HCT116 (cell line): ENCODE measurements around the gene YY1. TPM values are rescaled to one million over a fixed set of nuclear protein-coding genes. Genes with fewer than 3 reads are reported as not detected.

Experiments used
- ATAC-seq: fragments of 200-7000 bp; cut with Tn5 transposase; 2 replicates; pipeline ENCODE4 v1.9.1; 2020; ENCODE audit warnings: mild to moderate bottlenecking, moderate library complexity
- Bru-seq: library from RNA; stranded (reverse); fragments of 400-500 nt; gene quantifications from one replicate; lab custom pipeline; 2021; lab: Mats Ljungman, UMichigan
- BruChase-seq, 2 experiments: library from RNA; stranded (reverse); fragments of 400-500 nt; gene quantifications; one replicate each; lab custom pipeline; 2021; lab: Mats Ljungman, UMichigan
- BruUV-seq: library from RNA; stranded (reverse); fragments of 400-500 nt; replicated peaks from 2 replicates; lab custom pipeline; 2021; lab: Mats Ljungman, UMichigan
- CTCF ChIA-PET: fragments of 300-600 bp; sonication (Branson Sonifier 250); formaldehyde crosslinking; loops from one replicate; lab custom pipeline; 2021; ENCODE audit warnings: antibody characterized with exemption; lab: Charles Lee
- POLR2A ChIA-PET: fragments of 300-600, 350-600 bp; sonication (Branson Sonifier 250); formaldehyde crosslinking; loops from one replicate; lab custom pipeline; 2021; ENCODE audit warnings: antibody characterized with exemption; lab: Charles Lee
- RAD21 ChIA-PET, 2 experiments: fragments of 300-600 bp; sonication (Branson Sonifier 250); formaldehyde crosslinking; loops; one replicate each; lab custom pipeline; 2023; ENCODE audit warnings: low total read pairs in 2 of 2; ENCODE audit not compliant: uncharacterized antibody in 2 of 2, unreplicated experiment in 2 of 2, low non-redundant PET in 1 of 2; lab: Charles Lee
- DNase-seq: peaks from one replicate; pipeline ENCODE4 v3.0.0-alpha.2; 2010; ENCODE audit warnings: low read depth, low spot score
- H2AFZ ChIP-seq: fragments of 200-600 bp; shearing (Covaris generic), sonication (generic); 2 replicates; pipeline ENCODE4 v1.6.1; 2017; ENCODE audit warnings: low read depth, mixed run types, mixed read lengths, antibody characterized with exemption, low read length; ENCODE audit not compliant: poor library complexity, severe bottlenecking
- H3K27ac ChIP-seq: 2 replicates; pipeline ENCODE4 v1.5.1; 2012; ENCODE audit warnings: low read depth, low read length
- H3K27me3 ChIP-seq: fragments of 200-600 bp; sonication (generic); 2 replicates; pipeline ENCODE4 v1.6.1; 2016; ENCODE audit warnings: mixed run types, low read length, mixed read lengths; ENCODE audit not compliant: insufficient read depth
- H3K36me3 ChIP-seq, 2 experiments: fragments of 200-500 bp in 1 of 2; fragments of 200-600 bp in 1 of 2; sonication (Bioruptor generic) in 1 of 2; sonication (generic) in 1 of 2; 2 replicates each; pipeline versions ENCODE4 v1.5.1 to v1.6.1; 2014 to 2016; ENCODE audit warnings: low read length in 2 of 2, inconsistent platforms in 1 of 2, mixed read lengths in 1 of 2, mixed run types in 1 of 2; ENCODE audit not compliant: insufficient read depth in 2 of 2, control insufficient read depth in 1 of 2
- H3K4me1 ChIP-seq, 2 experiments: fragments of 200-600 bp in 1 of 2; sonication (generic) in 1 of 2; 2 replicates each; pipeline versions ENCODE4 v1.5.1 to v1.6.1; 2012 to 2017; ENCODE audit warnings: low read length in 2 of 2, inconsistent platforms in 1 of 2, mild to moderate bottlenecking in 1 of 2, mixed read lengths in 1 of 2, mixed run types in 1 of 2, moderate library complexity in 1 of 2; ENCODE audit not compliant: insufficient read depth in 2 of 2, control insufficient read depth in 1 of 2
- H3K4me2 ChIP-seq: fragments of 200-600 bp; sonication (generic); 2 replicates; pipeline ENCODE4 v1.6.1; 2017; ENCODE audit warnings: mixed run types, low read length, mixed read lengths
- H3K4me3 ChIP-seq, 2 experiments: fragments of 200-600 bp in 1 of 2; sonication (generic) in 1 of 2; replicated peaks in 1 of 2; 2 replicates each; pipeline ENCODE4 v1.5.1; 2011 to 2016; ENCODE audit warnings: low read length in 2 of 2, control low read depth in 1 of 2, low read depth in 1 of 2, mild to moderate bottlenecking in 1 of 2, mixed read lengths in 1 of 2, mixed run types in 1 of 2
- H3K79me2 ChIP-seq: fragments of 200-600 bp; sonication (generic); 2 replicates; pipeline ENCODE4 v1.6.1; 2017; ENCODE audit warnings: mild to moderate bottlenecking, mixed run types, low read length, moderate library complexity, mixed read lengths; ENCODE audit not compliant: insufficient read depth
- H3K9ac ChIP-seq: fragments of 200-600 bp; sonication (generic); 2 replicates; pipeline ENCODE4 v1.6.1; 2016; ENCODE audit warnings: low read length, mixed read lengths
- H3K9me2 ChIP-seq: fragments of 200-600 bp; sonication (generic), shearing (Covaris generic); 2 replicates; pipeline ENCODE4 v1.6.1; 2017; ENCODE audit warnings: mixed run types, mild to moderate bottlenecking, moderate library complexity; ENCODE audit not compliant: insufficient read depth
- H3K9me3 ChIP-seq, 2 experiments: fragments of 200-500 bp in 1 of 2; fragments of 200-600 bp in 1 of 2; sonication (Bioruptor generic) in 1 of 2; sonication (generic) in 1 of 2; 2 replicates each; pipeline ENCODE4 v1.6.1; 2014 to 2017; ENCODE audit warnings: low read length in 2 of 2, mixed read lengths in 2 of 2, inconsistent platforms in 1 of 2, low read depth in 1 of 2, mild to moderate bottlenecking in 1 of 2, mixed run types in 1 of 2, moderate library complexity in 1 of 2; ENCODE audit not compliant: control insufficient read depth in 1 of 2, insufficient read depth in 1 of 2
- H4K20me1 ChIP-seq: fragments of 200-600 bp; sonication (generic), shearing (Covaris generic); 2 replicates; pipeline ENCODE4 v1.6.1; 2017; ENCODE audit warnings: mixed run types, mild to moderate bottlenecking, moderate library complexity; ENCODE audit not compliant: insufficient read depth
- CEBPB ChIP-seq: IDR thresholded peaks from 2 replicates; pipeline ENCODE4 v1.6.1; 2012; ENCODE audit warnings: low read depth
- CTCF ChIP-seq, 3 experiments: fragments of 200-600 bp in 1 of 3; sonication (generic) in 1 of 3; IDR thresholded peaks in 2 of 3; conservative IDR thresholded peaks in 1 of 3; 2 replicates each; pipeline ENCODE4 v1.5.1; 2012 to 2017; ENCODE audit warnings: low read depth in 2 of 3, low read length in 2 of 3, antibody characterized with exemption in 1 of 3, borderline replicate concordance in 1 of 3, control low read depth in 1 of 3, mild to moderate bottlenecking in 1 of 3, mixed read lengths in 1 of 3, mixed run types in 1 of 3, moderate library complexity in 1 of 3; ENCODE audit not compliant: insufficient read depth in 1 of 3
- EGR1 ChIP-seq: IDR thresholded peaks from 2 replicates; pipeline ENCODE4 v1.6.1; 2012; ENCODE audit warnings: low read depth
- EZH2phosphoT487 ChIP-seq: fragments of 200-600 bp; IDR thresholded peaks from 2 replicates; pipeline ENCODE4 v1.6.1; 2018; ENCODE audit warnings: antibody characterized with exemption, borderline replicate concordance
- POLR2AphosphoS5 ChIP-seq: IDR thresholded peaks from 2 replicates; pipeline ENCODE4 v1.6.1; 2011; ENCODE audit warnings: mild to moderate bottlenecking, low read depth, low read length, moderate library complexity
- RAD21 ChIP-seq: IDR thresholded peaks from 2 replicates; pipeline ENCODE4 v1.6.1; 2012; ENCODE audit warnings: low read depth, mild to moderate bottlenecking
- SIN3A ChIP-seq: IDR thresholded peaks from 2 replicates; pipeline ENCODE4 v1.6.1; 2012; ENCODE audit warnings: low read depth
- SP1 ChIP-seq: IDR thresholded peaks from 2 replicates; pipeline ENCODE4 v1.6.1; 2012; ENCODE audit warnings: low read depth
- SRF ChIP-seq: IDR thresholded peaks from 2 replicates; pipeline ENCODE4 v1.6.1; 2012; ENCODE audit warnings: low read depth
- TCF7L2 ChIP-seq: IDR thresholded peaks from 2 replicates; pipeline ENCODE4 v1.7.0; 2011; ENCODE audit warnings: borderline replicate concordance, inconsistent platforms; ENCODE audit not compliant: insufficient read depth, insufficient read length; ENCODE audit errors: extremely low read depth
- YY1 ChIP-seq: IDR thresholded peaks from 2 replicates; pipeline ENCODE4 v1.6.1; 2011; ENCODE audit warnings: low read length, low read depth, moderate library complexity, mild to moderate bottlenecking; ENCODE audit not compliant: insufficient replicate concordance; ENCODE audit errors: extremely low read depth
- ZBTB33 ChIP-seq: IDR thresholded peaks from 2 replicates; pipeline ENCODE4 v1.6.1; 2011; ENCODE audit warnings: mild to moderate bottlenecking, low read length, moderate library complexity; ENCODE audit not compliant: insufficient replicate concordance; ENCODE audit errors: extremely low read depth
- ZFX ChIP-seq: fragments of 450-650 bp; IDR thresholded peaks from 2 replicates; pipeline ENCODE4 v1.6.1; 2017
- ZNF274 ChIP-seq: fragments of 200-500 bp; sonication (Bioruptor generic); IDR thresholded peaks from 2 replicates; pipeline ENCODE4 v1.6.1; 2014; ENCODE audit warnings: mild to moderate bottlenecking, low read depth, low read length, inconsistent platforms
- intact Hi-C: fragments of 100-400 bp; cut with micrococcal nuclease; formaldehyde crosslinking; loops from 2 replicates; pipeline ENCODE4 v1.10.0; 2022
- long read RNA-seq: library from polyadenylated mRNA; unstranded; transcript quantifications from one replicate; pipeline ENCODE4 v2.0.0, GENCODE V29; 2021; ENCODE audit not compliant: unreplicated experiment
- polyA plus RNA-seq: library from polyadenylated mRNA; unstranded; fragments of >200 nt; gene quantifications from 2 replicates; pipeline ENCODE4 v1.2.1, GENCODE V29; 2012; ENCODE audit warnings: missing spikeins
- total RNA-seq: library from RNA; stranded (reverse); gene quantifications from one replicate; pipeline ENCODE4 v1.2.1, GENCODE V29; 2021; ENCODE audit not compliant: unreplicated experiment
- TF ChIP-seq, protein P1 (sequence below): IDR thresholded peaks from 2 replicates; pipeline ENCODE4 v1.6.1; 2012; ENCODE audit warnings: low read depth
- TF ChIP-seq, protein P2 (sequence below): IDR thresholded peaks from 2 replicates; pipeline ENCODE4 v1.6.1; 2012

The YY1 gene
- total RNA-seq (111 TPM), Bru-seq, nascent RNA (percentile 89 among the genes with signal in this experiment), BruChase-seq, experiment 1, labeled RNA remaining after a 6-hour chase (percentile 95 among the genes with signal in this experiment), BruChase-seq, experiment 2, labeled RNA remaining after a 2-hour chase (percentile 92 among the genes with signal in this experiment)
- polyA plus RNA-seq, result 37.0 and 40.0 TPM in 2 replicates
- long read RNA-seq, full-length matches to known transcripts, result 97 of 122 reads
- long read RNA-seq, partial matches to known transcripts, result 3 of 122 reads
- long read RNA-seq, other reads (novel, unspliced or antisense), result 22 of 122 reads

- Histone ChIP-seq H3K27ac (peak within 1 kb of the TSS; percentile 99), H3K9me3 (no peaks in the 10 kb centered on the region), H3K9ac (peak within 1 kb of the TSS; percentile 98), H3K4me2 (peak within 1 kb of the TSS; percentile 88), H3K4me1 (peaks cover 11 to 33% of the 10 kb centered on the region in 2 experiments), H4K20me1 (peaks cover 16% of the 10 kb centered on the region), H3K9me2 (no peaks in the 10 kb centered on the region), H3K27me3 (no peaks in the 10 kb centered on the region), H3K4me3 (peak within 1 kb of the TSS; percentile 88 to 98), H3K79me2 (peaks cover 89% of the 10 kb centered on the region), H3K36me3 (peaks cover 0 to 22% of the 10 kb centered on the region in 2 experiments; a peak in 2 of 4 replicates), H2AFZ (no peak within 1 kb of the TSS)
- peak; percentile 93 for DNase-seq
- CTCF ChIA-PET, result no interaction called here
- POLR2A ChIA-PET, result no interaction called here
- intact Hi-C loops, result loop anchor here (1.0 kb wide), 1 partner anchor 45 kb away; no protein-coding TSS in a partner anchor
- RAD21 ChIA-PET, result no interaction called here
- BruUV-seq, result no TSS peak
- ATAC-seq, result peak; percentile 86
- TF ChIP-seq CTCF (IDR thresholded peaks at IDR 0.05 in 2 of 3, conservative IDR thresholded peaks at IDR 0.05 in 1 of 3; ENCODE audit: borderline replicate concordance in 1 of 3, insufficient read depth in 1 of 3, low read depth in 2 of 3, low read length in 2 of 3), result no peak
- TF ChIP-seq EGR1, result peak; percentile 56; the same call in 1 of the 2 replicates
- TF ChIP-seq CEBPB, result no peak
- peak; percentile 65 for TF ChIP-seq SP1
- peak; percentile 24; the same call in 1 of the 2 replicates for TF ChIP-seq SIN3A
- peak; percentile 74 for TF ChIP-seq POLR2AphosphoS5
- peak; percentile 93 for TF ChIP-seq ZBTB33
- peak; percentile 23 for TF ChIP-seq TCF7L2
- TF ChIP-seq, protein P1, sequence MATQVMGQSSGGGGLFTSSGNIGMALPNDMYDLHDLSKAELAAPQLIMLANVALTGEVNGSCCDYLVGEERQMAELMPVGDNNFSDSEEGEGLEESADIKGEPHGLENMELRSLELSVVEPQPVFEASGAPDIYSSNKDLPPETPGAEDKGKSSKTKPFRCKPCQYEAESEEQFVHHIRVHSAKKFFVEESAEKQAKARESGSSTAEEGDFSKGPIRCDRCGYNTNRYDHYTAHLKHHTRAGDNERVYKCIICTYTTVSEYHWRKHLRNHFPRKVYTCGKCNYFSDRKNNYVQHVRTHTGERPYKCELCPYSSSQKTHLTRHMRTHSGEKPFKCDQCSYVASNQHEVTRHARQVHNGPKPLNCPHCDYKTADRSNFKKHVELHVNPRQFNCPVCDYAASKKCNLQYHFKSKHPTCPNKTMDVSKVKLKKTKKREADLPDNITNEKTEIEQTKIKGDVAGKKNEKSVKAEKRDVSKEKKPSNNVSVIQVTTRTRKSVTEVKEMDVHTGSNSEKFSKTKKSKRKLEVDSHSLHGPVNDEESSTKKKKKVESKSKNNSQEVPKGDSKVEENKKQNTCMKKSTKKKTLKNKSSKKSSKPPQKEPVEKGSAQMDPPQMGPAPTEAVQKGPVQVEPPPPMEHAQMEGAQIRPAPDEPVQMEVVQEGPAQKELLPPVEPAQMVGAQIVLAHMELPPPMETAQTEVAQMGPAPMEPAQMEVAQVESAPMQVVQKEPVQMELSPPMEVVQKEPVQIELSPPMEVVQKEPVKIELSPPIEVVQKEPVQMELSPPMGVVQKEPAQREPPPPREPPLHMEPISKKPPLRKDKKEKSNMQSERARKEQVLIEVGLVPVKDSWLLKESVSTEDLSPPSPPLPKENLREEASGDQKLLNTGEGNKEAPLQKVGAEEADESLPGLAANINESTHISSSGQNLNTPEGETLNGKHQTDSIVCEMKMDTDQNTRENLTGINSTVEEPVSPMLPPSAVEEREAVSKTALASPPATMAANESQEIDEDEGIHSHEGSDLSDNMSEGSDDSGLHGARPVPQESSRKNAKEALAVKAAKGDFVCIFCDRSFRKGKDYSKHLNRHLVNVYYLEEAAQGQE, result no peak
- TF ChIP-seq RAD21, result no peak
- no peak for TF ChIP-seq SRF
- TF ChIP-seq, protein P2, sequence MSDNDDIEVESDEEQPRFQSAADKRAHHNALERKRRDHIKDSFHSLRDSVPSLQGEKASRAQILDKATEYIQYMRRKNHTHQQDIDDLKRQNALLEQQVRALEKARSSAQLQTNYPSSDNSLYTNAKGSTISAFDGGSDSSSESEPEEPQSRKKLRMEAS, result no peak; the same call in 1 of the 2 replicates
- TF ChIP-seq ZNF274, result no peak
- TF ChIP-seq YY1, result no peak
- no peak for TF ChIP-seq EZH2phosphoT487
- TF ChIP-seq ZFX, result peak; percentile 26; the same call in 1 of the 2 replicates
These were observed at the start of gene YY1 for GRCh38 chr14:100238419-100239210. YY1 (plus strand) TSS chr14:100239144; CDS start chr14:100239245, 101 bp downstream.
